OCI-LY3 (cell line): ENCODE data around the gene MZT2B.
"Not testable (repeated sequence)": the region's sequence is repeated elsewhere in the genome, so short reads cannot be mapped to it uniquely, and the experiment has no call there.

Experiments used
- CTCF ChIP-seq: fragments of 200-600, 300-600 bp; sonication (generic); IDR thresholded peaks from 2 replicates; pipeline ENCODE4 v1.5.1; 2014; ENCODE audit warnings: antibody characterized with exemption, low read length, low read depth
- EZH2phosphoT487 ChIP-seq: fragments of 200-600 bp; shearing (Covaris generic); IDR thresholded peaks from 2 replicates; pipeline ENCODE4 v1.6.1; 2018; ENCODE audit warnings: antibody characterized with exemption, mixed run types, low read depth

GRCh38 chr2:130141645-130142370 lies 40.3 kb upstream of the MZT2B start:
- TF ChIP-seq CTCF, EZH2phosphoT487: not testable (repeated sequence)
